Prostate gland (tissue), 2 donors: ENCODE data around the gene PRKG1. TPM values are rescaled to one million over a fixed set of nuclear protein-coding genes. Genes with fewer than 3 reads are reported as not detected.

Experiments
- DNase-seq: peaks from one replicate; pipeline ENCODE4 v3.0.0-alpha.2; 2019; ENCODE audit warnings: low spot score
- H3K27ac ChIP-seq, 2 donors: fragments of 200-600 bp; sonication (generic); 2 replicates each; pipeline ENCODE4 v1.5.1; 2017 to 2019
- H3K27me3 ChIP-seq: fragments of 200-600 bp; sonication (generic); replicated peaks from 2 replicates; pipeline ENCODE4 v1.5.1; 2019; ENCODE audit not compliant: insufficient read depth
- H3K36me3 ChIP-seq, 2 donors: fragments of 200-600 bp; sonication (generic); 1 replicate in 1 of 2; 2 replicates in 1 of 2; pipeline versions ENCODE4 v1.5.1 to v1.8.1; 2017 to 2019
- H3K4me1 ChIP-seq: fragments of 200-600 bp; sonication (generic); replicated peaks from 2 replicates; pipeline ENCODE4 v1.5.1; 2019
- H3K4me3 ChIP-seq, 2 donors: fragments of 200-600 bp; sonication (generic); 2 replicates each; pipeline ENCODE4 v1.5.1; 2017 to 2019
- H3K9me3 ChIP-seq: fragments of 200-600 bp; sonication (generic); 2 replicates; pipeline ENCODE4 v1.5.1; 2017
- POLR2A ChIP-seq: fragments of 450-650 bp; IDR thresholded peaks from one replicate; pipeline ENCODE4 v1.6.1; 2016; ENCODE audit warnings: antibody characterized with exemption, mild to moderate bottlenecking
- POLR2AphosphoS5 ChIP-seq: sonication (generic); formaldehyde crosslinking; IDR thresholded peaks from one replicate; pipeline ENCODE4 v1.6.1; 2017; ENCODE audit warnings: antibody characterized with exemption
- WGBS: methylation state at CpG from one replicate; pipeline ENCODE4 v1.1.5; 2018; 5-methylcytosine and 5-hydroxymethylcytosine counted together
- intact Hi-C: fragments of 100-400 bp; cut with DNase I; formaldehyde crosslinking; loops from one replicate; pipeline ENCODE4 v1.14.2; 2022
- total RNA-seq, 2 donors: library from RNA; depleted of rRNA; stranded (reverse); fragments of >200 nt; gene quantifications; one replicate each; pipeline ENCODE4 v1.1.0, GENCODE V29; 2016
- TF ChIP-seq, protein P1 (sequence below), 4 experiments: fragments of 200-600 bp in 2 of 4; fragments of 450-650 bp in 2 of 4; sonication (generic) in 2 of 4; IDR thresholded peaks; 1 replicate in 3 of 4; 2 replicates in 1 of 4; pipeline ENCODE4 v1.5.1; 2016 to 2019; ENCODE audit warnings: antibody characterized with exemption in 4 of 4, mild to moderate bottlenecking in 2 of 4, moderate library complexity in 2 of 4

PRKG1 gene
- total RNA-seq, 2 donors from 2014 or later = 2.7 to 9.0 TPM

DNA sequence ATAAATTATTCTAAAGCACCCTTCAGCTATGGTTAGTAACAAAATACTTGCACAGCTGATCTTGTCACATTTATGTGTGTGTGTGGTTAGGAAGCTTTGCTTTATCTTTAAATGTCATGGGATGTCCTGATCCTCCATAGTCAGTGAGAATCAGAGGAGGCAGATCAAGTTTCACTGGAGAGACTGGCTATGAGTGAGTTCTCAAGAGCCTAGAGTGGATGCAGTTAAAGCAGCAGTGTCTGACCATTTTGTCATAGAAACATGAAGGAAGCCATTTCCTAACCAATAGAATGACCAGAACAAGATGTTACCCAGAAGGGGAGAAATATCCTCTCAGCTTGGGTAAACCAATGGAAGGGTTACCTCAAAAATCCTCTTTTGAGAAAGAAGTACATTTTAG is 1032.6 kb downstream of the PRKG1 start:
- Histone ChIP-seq H3K27ac (no peak overlapping the region), H3K4me3 (no peak overlapping the region), H3K36me3 (no peaks in the 10 kb centered on the region), H3K27me3 (no peaks in the 10 kb centered on the region), H3K4me1 (no peaks in the 10 kb centered on the region), H3K9me3 (no peaks in the 10 kb centered on the region)
- intact Hi-C loops = no loop called here
- TF ChIP-seq POLR2A (no peak), POLR2AphosphoS5 (no peak)
- TF ChIP-seq, protein P1, sequence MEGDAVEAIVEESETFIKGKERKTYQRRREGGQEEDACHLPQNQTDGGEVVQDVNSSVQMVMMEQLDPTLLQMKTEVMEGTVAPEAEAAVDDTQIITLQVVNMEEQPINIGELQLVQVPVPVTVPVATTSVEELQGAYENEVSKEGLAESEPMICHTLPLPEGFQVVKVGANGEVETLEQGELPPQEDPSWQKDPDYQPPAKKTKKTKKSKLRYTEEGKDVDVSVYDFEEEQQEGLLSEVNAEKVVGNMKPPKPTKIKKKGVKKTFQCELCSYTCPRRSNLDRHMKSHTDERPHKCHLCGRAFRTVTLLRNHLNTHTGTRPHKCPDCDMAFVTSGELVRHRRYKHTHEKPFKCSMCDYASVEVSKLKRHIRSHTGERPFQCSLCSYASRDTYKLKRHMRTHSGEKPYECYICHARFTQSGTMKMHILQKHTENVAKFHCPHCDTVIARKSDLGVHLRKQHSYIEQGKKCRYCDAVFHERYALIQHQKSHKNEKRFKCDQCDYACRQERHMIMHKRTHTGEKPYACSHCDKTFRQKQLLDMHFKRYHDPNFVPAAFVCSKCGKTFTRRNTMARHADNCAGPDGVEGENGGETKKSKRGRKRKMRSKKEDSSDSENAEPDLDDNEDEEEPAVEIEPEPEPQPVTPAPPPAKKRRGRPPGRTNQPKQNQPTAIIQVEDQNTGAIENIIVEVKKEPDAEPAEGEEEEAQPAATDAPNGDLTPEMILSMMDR (IDR thresholded peaks at IDR 0.05) = no peak
- no peak for DNase-seq

DNA sequence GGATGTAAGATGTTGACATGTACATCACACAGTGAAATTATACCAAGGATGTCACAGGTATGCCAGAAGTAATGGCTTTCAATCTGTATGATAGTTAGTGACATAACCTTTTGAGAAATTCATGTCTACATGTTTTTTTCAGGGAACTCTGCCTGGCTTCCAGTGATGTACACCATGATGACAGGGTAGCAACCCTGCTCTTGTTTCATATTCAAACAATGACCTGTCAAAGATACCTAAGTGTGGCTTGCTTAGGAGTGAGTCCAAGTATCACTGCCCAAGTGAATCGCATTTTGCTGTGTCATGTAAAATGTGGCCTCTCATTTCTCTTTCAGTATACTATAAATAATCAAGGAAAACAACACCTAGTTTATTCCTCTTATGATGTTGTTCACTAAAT is 1033.9 kb downstream of the PRKG1 start:
- H3K4me3 ChIP-seq = no peak overlapping the region
- TF ChIP-seq POLR2AphosphoS5 (no peak), POLR2A (no peak)
- TF ChIP-seq, protein P1 (IDR thresholded peaks at IDR 0.05) = no peak
- no peak overlapping the region for H3K27ac ChIP-seq
- no peaks in the 10 kb centered on the region for H3K36me3 ChIP-seq
- no peak for DNase-seq
- 62% methylated on average over 1 of the region's 1 CpG for WGBS
- H3K4me1 ChIP-seq = no peaks in the 10 kb centered on the region
- intact Hi-C loops = no loop called here
- H3K27me3 ChIP-seq = no peaks in the 10 kb centered on the region
- H3K9me3 ChIP-seq = no peaks in the 10 kb centered on the region

DNA sequence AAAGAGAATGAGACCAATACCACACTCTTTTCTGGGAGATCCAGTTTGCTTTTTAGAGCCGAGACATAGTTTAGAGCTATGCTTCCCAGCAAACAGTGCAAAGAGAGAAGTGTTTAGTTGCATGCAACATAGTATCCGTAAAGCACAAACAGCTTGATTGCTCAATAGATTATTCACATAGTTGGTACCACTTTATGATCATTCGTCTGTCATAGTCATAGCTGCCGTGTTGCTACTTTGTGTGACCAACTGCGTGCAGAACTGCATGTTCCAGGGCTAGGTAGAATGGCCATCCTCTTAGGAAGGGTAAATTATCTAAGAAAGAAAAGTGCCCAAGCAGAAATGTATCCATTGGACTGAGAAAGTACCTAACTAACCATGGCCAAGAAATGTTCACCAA is 1036.3 kb downstream of the PRKG1 start:
- no peaks in the 10 kb centered on the region for H3K9me3 ChIP-seq
- WGBS = 84% methylated on average over 5 of the region's 5 CpGs
- H3K27ac ChIP-seq = no peak overlapping the region
- no peaks in the 10 kb centered on the region for H3K36me3 ChIP-seq
- no peak overlapping the region for H3K4me3 ChIP-seq
- intact Hi-C loops = no loop called here
- H3K4me1 ChIP-seq = no peaks in the 10 kb centered on the region
- TF ChIP-seq POLR2AphosphoS5 = no peak
- TF ChIP-seq POLR2A = no peak
- TF ChIP-seq, protein P1 (IDR thresholded peaks at IDR 0.05) = no peak
- no peaks in the 10 kb centered on the region for H3K27me3 ChIP-seq
- no peak for DNase-seq

DNA sequence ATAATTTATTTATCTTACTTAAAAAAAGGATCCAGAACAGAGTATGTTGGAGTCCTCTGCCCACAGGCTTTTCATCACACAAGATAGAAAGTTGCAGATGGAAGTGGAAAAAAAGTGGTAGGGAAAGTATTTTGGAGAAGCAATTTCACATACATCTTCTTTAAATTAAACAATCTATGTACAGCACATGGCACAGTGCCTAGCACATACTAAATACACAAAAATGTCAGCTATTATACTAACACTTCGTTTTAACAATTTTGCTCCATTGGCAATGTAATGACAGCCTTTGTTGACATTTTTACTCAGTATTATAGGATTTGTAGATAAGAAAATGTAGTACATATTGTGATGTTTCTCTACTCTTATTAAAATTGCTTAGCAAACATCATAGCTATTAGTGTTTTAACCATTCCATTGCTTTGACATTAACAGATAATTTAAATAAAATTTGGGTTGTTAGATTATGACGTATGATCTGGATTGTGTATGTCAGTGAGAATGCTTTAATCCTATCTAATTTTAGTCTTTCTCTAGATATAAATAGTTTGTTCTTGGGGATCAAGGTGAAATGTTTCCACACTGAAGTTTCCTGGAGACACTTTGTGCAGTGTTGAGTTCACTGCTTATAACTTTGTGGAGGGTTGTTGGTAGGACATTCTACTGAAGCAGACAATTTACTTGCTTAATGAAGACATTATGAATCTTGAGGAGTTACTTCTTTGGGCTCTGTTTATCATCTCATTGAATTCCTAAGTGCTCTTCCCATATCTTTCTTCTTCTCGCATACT is 1037.0 kb downstream of the PRKG1 start:
- H3K36me3 ChIP-seq = no peaks in the 10 kb centered on the region
- no peaks in the 10 kb centered on the region for H3K4me1 ChIP-seq
- no peak overlapping the region for H3K4me3 ChIP-seq
- DNase-seq = no peak
- 64% methylated on average over 3 of the region's 3 CpGs for WGBS
- H3K27me3 ChIP-seq = no peaks in the 10 kb centered on the region
- no peaks in the 10 kb centered on the region for H3K9me3 ChIP-seq
- no peak overlapping the region for H3K27ac ChIP-seq
- TF ChIP-seq POLR2AphosphoS5 = no peak
- intact Hi-C loops = no loop called here

DNA sequence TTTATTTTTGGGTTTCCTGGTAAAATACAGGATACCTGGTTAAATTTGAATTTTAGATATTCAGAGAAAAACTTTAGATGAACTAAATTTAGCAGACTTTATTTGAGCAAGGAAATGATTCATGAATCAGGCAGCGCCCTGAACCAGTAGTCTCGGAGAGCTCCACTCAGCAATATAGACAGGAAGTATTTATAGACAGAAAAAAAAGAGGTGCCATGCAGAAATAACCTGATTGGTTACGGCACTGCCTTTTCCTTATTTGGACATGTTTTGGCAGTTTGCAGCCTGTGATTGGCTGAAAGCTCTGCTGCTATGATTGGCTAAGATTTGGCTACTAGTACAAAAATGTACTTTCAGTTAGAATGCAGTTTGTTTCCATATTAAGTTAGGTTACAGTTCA is 1041.5 kb downstream of the PRKG1 start:
- H3K9me3 ChIP-seq = no peaks in the 10 kb centered on the region
- WGBS = 92% methylated on average over 3 of the region's 3 CpGs
- no peaks in the 10 kb centered on the region for H3K4me1 ChIP-seq
- H3K36me3 ChIP-seq = no peaks in the 10 kb centered on the region
- no peak overlapping the region for H3K4me3 ChIP-seq
- intact Hi-C loops = no loop called here
- no peaks in the 10 kb centered on the region for H3K27me3 ChIP-seq
- no peak for DNase-seq
- H3K27ac ChIP-seq = no peak overlapping the region
- TF ChIP-seq POLR2A (no peak), POLR2AphosphoS5 (no peak)
- TF ChIP-seq, protein P1 (IDR thresholded peaks at IDR 0.05) = no peak
